K562 (cell line): ENCODE results near the gene ABHD18. TPM values are rescaled to one million over a fixed set of nuclear protein-coding genes. Genes with fewer than 3 reads are reported as not detected.
A peak's percentile ranks its signal among the peaks of the same experiment; 100 is the strongest.

Experiments
- ATF1 ChIP-seq, 2 experiments: fragments of 450-650 bp in 1 of 2; IDR thresholded peaks; 2 replicates each; pipeline ENCODE4 v1.6.1; 2016; ENCODE audit warnings: missing compliant biosample characterization in 1 of 2, missing genetic modification characterization in 1 of 2
- CHD1 ChIP-seq: fragments of 200-600 bp; sonication (generic); IDR thresholded peaks from one replicate; pipeline ENCODE4 v1.6.1; 2012; ENCODE audit warnings: mild to moderate bottlenecking, moderate library complexity, low read length, inconsistent platforms
- FOXJ3 ChIP-seq: sonication (generic); formaldehyde crosslinking; IDR thresholded peaks from 2 replicates; pipeline ENCODE4 v1.4.0; 2020; ENCODE audit warnings: mild to moderate bottlenecking, missing genetic modification reagents
- HDAC2 ChIP-seq: fragments of 450-650 bp; IDR thresholded peaks from 2 replicates; pipeline ENCODE4 v1.6.1; 2016; ENCODE audit warnings: mild to moderate bottlenecking
- KAT7 ChIP-seq: sonication (generic); formaldehyde crosslinking; IDR thresholded peaks from 2 replicates; pipeline ENCODE4 v1.8.0; 2022; ENCODE audit warnings: missing genetic modification reagents, mild to moderate bottlenecking, borderline replicate concordance
- LARP7 ChIP-seq: fragments of 450-650 bp; IDR thresholded peaks from 2 replicates; pipeline ENCODE4 v1.6.1; 2016
- MEF2A ChIP-seq: IDR thresholded peaks from 2 replicates; pipeline ENCODE4 v1.6.1; 2011; ENCODE audit warnings: low read depth, mild to moderate bottlenecking, low read length, moderate library complexity; ENCODE audit not compliant: control insufficient read depth
- NFE2L1 ChIP-seq: fragments of 450-650 bp; IDR thresholded peaks from 2 replicates; pipeline ENCODE4 v1.6.1; 2016; ENCODE audit warnings: missing genetic modification characterization, low read depth, mild to moderate bottlenecking, missing compliant biosample characterization, moderate library complexity, borderline replicate concordance
- RFX5 ChIP-seq: IDR thresholded peaks from 2 replicates; pipeline ENCODE4 v1.6.1; 2011; ENCODE audit warnings: low read depth, mild to moderate bottlenecking, improper control_type of control experiment, low read length
- TBP ChIP-seq: optimal IDR thresholded peaks from 2 replicates; pipeline ENCODE3; 2011; ENCODE audit warnings: low read depth, low read length, improper control_type of control experiment
- ZNF23 ChIP-seq: fragments of 250-450 bp; sonication (Bioruptor Pico); IDR thresholded peaks from 2 replicates; pipeline ENCODE4 v1.4.0; 2020; ENCODE audit warnings: mild to moderate bottlenecking
- ZNF644 ChIP-seq: fragments of 200-800 bp; sonication (Bioruptor generic); IDR thresholded peaks from 2 replicates; pipeline ENCODE4 v1.6.1; 2016; ENCODE audit warnings: low read depth, missing genetic modification characterization, missing compliant biosample characterization
- polyA plus RNA-seq, 8 experiments: library from polyadenylated mRNA; depleted of rRNA in 4 of 8; stranded (reverse) in 5 of 8; unstranded in 3 of 8; fragments of >200 nt; fragmentation: Nextera tagmentation in 2 of 8; fragmentation: Illumina TruSeq in 1 of 8; extraction: Ambion mirVana in 2 of 8; extraction: Trizol in 1 of 8; gene quantifications; 2 replicates each; pipeline versions ENCODE4 v1.2.1 to v1.2.3, GENCODE V29; 2011 to 2014; ENCODE audit warnings: inconsistent platforms in 1 of 8, missing spikeins in 1 of 8
- total RNA-seq, 7 experiments: library from RNA; depleted of rRNA in 6 of 7; stranded (reverse); fragments of >200 nt in 6 of 7; fragmentation: Illumina TruSeq in 2 of 7; extraction: Trizol in 2 of 7; gene quantifications; 2 replicates each; pipeline versions ENCODE4 v1.2.1 to v1.2.3, GENCODE V29; 2011 to 2021; ENCODE audit warnings: low replicate concordance in 1 of 7
- TF ChIP-seq, protein P1 (sequence below): sonication (generic); formaldehyde crosslinking; IDR thresholded peaks from 2 replicates; pipeline ENCODE4 v1.8.1; 2023; ENCODE audit warnings: mild to moderate bottlenecking, missing genetic modification reagents
- TF ChIP-seq, protein P2 (sequence below): fragments of 250-450 bp; sonication (Bioruptor Pico); IDR thresholded peaks from 2 replicates; pipeline ENCODE4 v1.4.0; 2020; ENCODE audit warnings: mild to moderate bottlenecking, moderate library complexity

ABHD18 gene
- total and polyA plus RNA-seq, 9 of the 15 experiments (the other 6 are each of a cell fraction or from before 2014, with no cell fraction given) = 6.1 to 25.0 (median 16.0) TPM

DNA sequence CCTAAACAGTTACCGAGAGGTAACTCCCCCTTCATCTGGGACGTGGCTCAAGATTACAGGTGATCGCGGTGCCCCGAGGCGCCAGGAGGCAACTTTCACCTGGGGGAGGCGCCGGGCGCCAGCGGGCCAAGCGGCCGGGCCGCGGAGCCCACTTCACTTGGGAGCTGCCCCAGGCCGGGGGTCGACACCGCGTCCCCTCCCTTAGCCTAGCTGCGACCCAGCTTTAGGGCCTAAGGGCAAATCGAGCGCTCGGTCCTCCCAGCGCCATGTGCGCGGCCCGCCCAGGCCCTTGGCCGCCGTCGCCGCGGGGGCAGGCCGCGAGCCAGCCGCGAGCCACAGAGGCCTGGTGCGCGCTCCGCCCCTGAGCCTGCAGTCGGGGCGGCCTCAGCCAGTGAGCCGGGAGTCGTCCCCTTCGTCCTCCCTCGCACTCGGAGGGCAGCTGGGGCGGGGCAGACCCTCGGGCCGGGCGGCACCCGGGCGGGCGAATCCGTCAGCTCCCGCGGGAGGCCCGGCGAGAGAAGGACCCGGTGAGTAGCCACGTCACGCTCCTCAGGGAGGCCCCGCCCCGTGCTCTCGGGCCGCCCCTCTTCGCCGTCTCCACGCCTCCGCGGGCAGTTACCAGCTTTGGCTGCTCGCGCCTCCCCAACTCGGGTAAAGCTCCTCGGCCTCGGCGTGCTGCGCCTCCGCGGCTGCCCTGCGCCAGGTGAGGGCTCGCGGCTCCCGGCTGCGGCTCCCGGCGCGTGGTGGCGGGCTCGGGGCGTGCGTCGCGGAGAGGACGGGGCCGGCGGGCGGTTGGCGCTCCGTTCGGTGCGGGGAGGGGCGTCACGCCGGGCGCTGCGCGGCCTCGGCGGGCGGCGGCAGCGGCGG lies 95.7 kb downstream of the ABHD18 start, which contains the start of gene LARP1B (continued):
- TF ChIP-seq, protein P1, sequence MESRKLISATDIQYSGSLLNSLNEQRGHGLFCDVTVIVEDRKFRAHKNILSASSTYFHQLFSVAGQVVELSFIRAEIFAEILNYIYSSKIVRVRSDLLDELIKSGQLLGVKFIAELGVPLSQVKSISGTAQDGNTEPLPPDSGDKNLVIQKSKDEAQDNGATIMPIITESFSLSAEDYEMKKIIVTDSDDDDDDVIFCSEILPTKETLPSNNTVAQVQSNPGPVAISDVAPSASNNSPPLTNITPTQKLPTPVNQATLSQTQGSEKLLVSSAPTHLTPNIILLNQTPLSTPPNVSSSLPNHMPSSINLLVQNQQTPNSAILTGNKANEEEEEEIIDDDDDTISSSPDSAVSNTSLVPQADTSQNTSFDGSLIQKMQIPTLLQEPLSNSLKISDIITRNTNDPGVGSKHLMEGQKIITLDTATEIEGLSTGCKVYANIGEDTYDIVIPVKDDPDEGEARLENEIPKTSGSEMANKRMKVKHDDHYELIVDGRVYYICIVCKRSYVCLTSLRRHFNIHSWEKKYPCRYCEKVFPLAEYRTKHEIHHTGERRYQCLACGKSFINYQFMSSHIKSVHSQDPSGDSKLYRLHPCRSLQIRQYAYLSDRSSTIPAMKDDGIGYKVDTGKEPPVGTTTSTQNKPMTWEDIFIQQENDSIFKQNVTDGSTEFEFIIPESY (CRISPR knock-in tag) = peak; percentile 91
- TF ChIP-seq, protein P2, sequence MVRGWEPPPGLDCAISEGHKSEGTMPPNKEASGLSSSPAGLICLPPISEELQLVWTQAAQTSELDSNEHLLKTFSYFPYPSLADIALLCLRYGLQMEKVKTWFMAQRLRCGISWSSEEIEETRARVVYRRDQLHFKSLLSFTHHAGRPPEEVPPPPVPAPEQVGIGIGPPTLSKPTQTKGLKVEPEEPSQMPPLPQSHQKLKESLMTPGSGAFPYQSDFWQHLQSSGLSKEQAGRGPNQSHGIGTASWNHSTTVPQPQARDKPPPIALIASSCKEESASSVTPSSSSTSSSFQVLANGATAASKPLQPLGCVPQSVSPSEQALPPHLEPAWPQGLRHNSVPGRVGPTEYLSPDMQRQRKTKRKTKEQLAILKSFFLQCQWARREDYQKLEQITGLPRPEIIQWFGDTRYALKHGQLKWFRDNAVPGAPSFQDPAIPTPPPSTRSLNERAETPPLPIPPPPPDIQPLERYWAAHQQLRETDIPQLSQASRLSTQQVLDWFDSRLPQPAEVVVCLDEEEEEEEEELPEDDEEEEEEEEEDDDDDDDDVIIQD (CRISPR knock-in tag) = no peak
- TF ChIP-seq NFE2L1 (tag) (no peak), RFX5 (no peak), ZNF23 (CRISPR knock-in tag) (no peak), CHD1 (peak; percentile 19), LARP7 (no peak), KAT7 (CRISPR knock-in tag) (peak; percentile 69; the same call in 1 of the 2 replicates), HDAC2 (no peak), FOXJ3 (no peak), TBP (peak; percentile 90), MEF2A (no peak), ATF1 (CRISPR knock-in tag; IDR thresholded peaks at IDR 0.05) (peak; percentile 41; the same call in 1 of the 2 replicates), ATF1 (tag; IDR thresholded peaks at IDR 0.05) (peak; percentile 87), ZNF644 (tag) (no peak)
